Measurements from ENCODE around the gene MAPK8IP3.

- no peak for TF ChIP-seq POLR2A (IDR thresholded peaks at IDR 0.05; ENCODE audit: low read length)
- no peak for TF ChIP-seq GATA1 (IDR thresholded peaks at IDR 0.05; ENCODE audit: low read depth, low read length)
Observed at GRCh38 chr16:1778200-1779179, 72.5 kb downstream of the MAPK8IP3 start.

Measured in erythroblast (primary cell).